HG03575 (cell line): ENCODE results near the gene CAMK1D.
"Not testable (repeated sequence)": the region's sequence is repeated elsewhere in the genome, so short reads cannot be mapped to it uniquely, and the experiment has no call there.

Source experiments
- ATAC-seq: cut with Tn5 transposase; IDR thresholded peaks from one replicate; pipeline ENCODE4 v1.9.1; 2021; ENCODE audit not compliant: unreplicated experiment, insufficient number of reproducible peaks, low FRiP score; ENCODE audit errors: extremely low read depth

CAMK1D gene

GRCh38 chr10:12479437-12479844, 130.1 kb downstream of the CAMK1D start:
- no peak for ATAC-seq

GRCh38 chr10:12479924-12480323, 130.6 kb downstream of the CAMK1D start:
- ATAC-seq: no peak

- ATAC-seq: no peak
These were observed 131.1 kb downstream of the CAMK1D start for GRCh38 chr10:12480440-12480839.

- ATAC-seq: no peak
These were observed 132.6 kb downstream of the CAMK1D start for GRCh38 chr10:12481924-12482323.

- no peak for ATAC-seq
These were observed 133.2 kb downstream of the CAMK1D start for GRCh38 chr10:12482587-12482986.

- no peak for ATAC-seq
These were observed 134.9 kb downstream of the CAMK1D start for GRCh38 chr10:12484002-12484918.

GRCh38 chr10:12484941-12485805, 135.8 kb downstream of the CAMK1D start:
- no peak for ATAC-seq

GRCh38 chr10:12487366-12487765, 138.0 kb downstream of the CAMK1D start:
- ATAC-seq: no peak

- ATAC-seq: no peak
These were observed 139.3 kb downstream of the CAMK1D start for GRCh38 chr10:12488626-12489025.

- ATAC-seq: no peak
These were observed 140.0 kb downstream of the CAMK1D start for GRCh38 chr10:12489357-12489756.

GRCh38 chr10:12489806-12490205, 140.5 kb downstream of the CAMK1D start:
- no peak for ATAC-seq

GRCh38 chr10:12490963-12491362, 141.6 kb downstream of the CAMK1D start:
- ATAC-seq: no peak

- no peak for ATAC-seq
These were observed 142.1 kb downstream of the CAMK1D start for GRCh38 chr10:12491491-12491890.

GRCh38 chr10:12492016-12492415, 142.7 kb downstream of the CAMK1D start:
- no peak for ATAC-seq

- ATAC-seq: not testable (repeated sequence)
These were observed 147.7 kb downstream of the CAMK1D start for GRCh38 chr10:12497046-12497445.

GRCh38 chr10:12499076-12499986, 150.0 kb downstream of the CAMK1D start:
- no peak for ATAC-seq

GRCh38 chr10:12500381-12501303, 151.3 kb downstream of the CAMK1D start:
- no peak for ATAC-seq

- ATAC-seq: no peak
These were observed 152.0 kb downstream of the CAMK1D start for GRCh38 chr10:12501324-12501723.
